ENCODE data around the gene ORAI2.

- TF ChIP-seq CTCF (IDR thresholded peaks at IDR 0.05; ENCODE audit: extremely low read depth in 1 of 2, insufficient read depth in 1 of 2, low read depth in 1 of 2, low read length in 2 of 2) (no peak), MAX (IDR thresholded peaks at IDR 0.05; ENCODE audit: insufficient read depth, insufficient read length) (no peak), MYC (IDR thresholded peaks at IDR 0.05; ENCODE audit: low read depth, low read length) (no peak), POLR2AphosphoS5 (IDR thresholded peaks at IDR 0.05; ENCODE audit: insufficient read depth, low read depth, low read length) (no peak), POLR2A (IDR thresholded peaks at IDR 0.05; ENCODE audit: low read depth, low read length) (no peak), EZH2 (IDR thresholded peaks at IDR 0.05; ENCODE audit: borderline replicate concordance, low read depth, low read length, severe bottlenecking) (no peak), JUN (IDR thresholded peaks at IDR 0.05; ENCODE audit: borderline replicate concordance, insufficient read depth, insufficient read length, low read depth) (no peak), GATA2 (IDR thresholded peaks at IDR 0.05; ENCODE audit: insufficient read depth, insufficient read length, low read depth, low read length) (no peak), FOS (IDR thresholded peaks at IDR 0.05; ENCODE audit: borderline replicate concordance, insufficient read depth, low read length) (no peak)
These were observed 33.0 kb upstream of the ORAI2 start for GRCh38 chr7:102400360-102400759.

All from endothelial cell of umbilical vein (primary cell).